Upper lobe of right lung (tissue), 1 donor: Measurements from ENCODE around the gene HMCN1. TPM values are rescaled to one million over a fixed set of nuclear protein-coding genes. Genes with fewer than 3 reads are reported as not detected.

Experiments used
- ATAC-seq: fragments of 200-7000 bp; cut with Tn5 transposase; one replicate; pipeline ENCODE4 v1.9.1; 2020; ENCODE audit warnings: mild to moderate bottlenecking, moderate library complexity
- DNase-seq: peaks from one replicate; pipeline ENCODE4 v3.0.0-alpha.2; 2020
- H3K27ac ChIP-seq: fragments of 200-600 bp; one replicate; pipeline ENCODE4 v1.8.0; 2022
- H3K27me3 ChIP-seq: fragments of 200-600 bp; one replicate; pipeline ENCODE4 v1.8.0; 2022; ENCODE audit warnings: mild to moderate bottlenecking
- H3K36me3 ChIP-seq: fragments of 200-600 bp; one replicate; pipeline ENCODE4 v1.8.0; 2022
- H3K4me1 ChIP-seq: fragments of 200-600 bp; one replicate; pipeline ENCODE4 v1.8.0; 2022
- H3K4me3 ChIP-seq: fragments of 200-600 bp; one replicate; pipeline ENCODE4 v1.8.0; 2022; ENCODE audit warnings: mild to moderate bottlenecking
- H3K9me3 ChIP-seq: fragments of 200-600 bp; one replicate; pipeline ENCODE4 v1.8.0; 2022
- CTCF ChIP-seq: fragments of 200-600 bp; IDR thresholded peaks from one replicate; pipeline ENCODE4 v1.8.0; 2022; ENCODE audit warnings: antibody characterized with exemption
- intact Hi-C: fragments of 100-400 bp; cut with DNase I; formaldehyde crosslinking; loops from one replicate; pipeline ENCODE4 v1.11.0; 2022
- total RNA-seq: library from RNA; stranded (reverse); fragmentation: NEBNext Ultra II Directional; extraction: Animal tissue kit (Norgen Biotek cat#: 25700); gene quantifications from one replicate; pipeline ENCODE4 v1.2.1, GENCODE V29; 2021
- donor health status: DM: no; HTN: yes; CAD: no; lungs with severe emphysema.

The HMCN1 gene
- total RNA-seq, 1 donor from 2014 or later, result 45.4 TPM

- no peak for DNase-seq
- Histone ChIP-seq H3K4me1 (no peaks in the 10 kb centered on the region), H3K36me3 (no peaks in the 10 kb centered on the region), H3K9me3 (no peaks in the 10 kb centered on the region), H3K4me3 (no peak overlapping the region), H3K27ac (no peak overlapping the region), H3K27me3 (no peaks in the 10 kb centered on the region)
- intact Hi-C loops, result no loop called here
- TF ChIP-seq CTCF, result no peak
- ATAC-seq, result no peak
Measured at GRCh38 chr1:186050360-186050759, 316.2 kb downstream of the HMCN1 start.

GRCh38 chr1:186054003-186054402 lies 319.8 kb downstream of the HMCN1 start:
- ATAC-seq, result no peak

GRCh38 chr1:186054932-186055331 lies 320.7 kb downstream of the HMCN1 start:
- intact Hi-C loops, result no loop called here
- Histone ChIP-seq H3K4me1 (peaks cover 18% of the 10 kb centered on the region), H3K27ac (no peak overlapping the region), H3K4me3 (no peak overlapping the region), H3K36me3 (peaks cover 5% of the 10 kb centered on the region), H3K9me3 (no peaks in the 10 kb centered on the region), H3K27me3 (no peaks in the 10 kb centered on the region)
- ATAC-seq, result peak; percentile 49
- no peak for TF ChIP-seq CTCF
- DNase-seq, result no peak

More at GRCh38 chr1:186054003-186054402, 319.8 kb downstream of the HMCN1 start:
- intact Hi-C loops, result no loop called here
- no peak for TF ChIP-seq CTCF
- Histone ChIP-seq H3K4me1 (peaks cover 11% of the 10 kb centered on the region), H3K27ac (no peak overlapping the region), H3K4me3 (no peak overlapping the region), H3K36me3 (peaks cover 5% of the 10 kb centered on the region), H3K9me3 (no peaks in the 10 kb centered on the region), H3K27me3 (no peaks in the 10 kb centered on the region)
- no peak for DNase-seq

GRCh38 chr1:186055846-186056245 lies 321.7 kb downstream of the HMCN1 start:
- H3K27me3 ChIP-seq, result no peaks in the 10 kb centered on the region
- H3K27ac ChIP-seq, result no peak overlapping the region
- H3K36me3 ChIP-seq, result peaks cover 5% of the 10 kb centered on the region
- DNase-seq (no peak), ATAC-seq (no peak)
- no peaks in the 10 kb centered on the region for H3K9me3 ChIP-seq
- peaks cover 18% of the 10 kb centered on the region for H3K4me1 ChIP-seq
- intact Hi-C loops, result no loop called here
- no peak overlapping the region for H3K4me3 ChIP-seq
- no peak for TF ChIP-seq CTCF

GRCh38 chr1:186057086-186057485 lies 322.9 kb downstream of the HMCN1 start:
- H3K36me3 ChIP-seq, result peaks cover 5% of the 10 kb centered on the region
- no peak for TF ChIP-seq CTCF
- peaks cover 18% of the 10 kb centered on the region for H3K4me1 ChIP-seq
- no peak overlapping the region for H3K27ac ChIP-seq
- H3K27me3 ChIP-seq, result no peaks in the 10 kb centered on the region
- no peak overlapping the region for H3K4me3 ChIP-seq
- intact Hi-C loops, result no loop called here
- H3K9me3 ChIP-seq, result no peaks in the 10 kb centered on the region
- DNase-seq (no peak), ATAC-seq (no peak)

- Histone ChIP-seq H3K9me3 (no peaks in the 10 kb centered on the region), H3K27ac (peak overlapping the region; percentile 33), H3K27me3 (no peaks in the 10 kb centered on the region), H3K4me3 (no peak overlapping the region), H3K4me1 (peaks cover 18% of the 10 kb centered on the region), H3K36me3 (peaks cover 5% of the 10 kb centered on the region)
- intact Hi-C loops, result no loop called here
- peak; percentile 84 for ATAC-seq
- DNase-seq, result no peak
- TF ChIP-seq CTCF, result no peak
Measured at GRCh38 chr1:186059311-186059710, 325.1 kb downstream of the HMCN1 start.
